Retina (tissue), 1 donor: ENCODE results near the gene ELP4.

Source experiments
- DNase-seq: peaks from one replicate; pipeline ENCODE4 v3.0.0-alpha.2; 2016

Gene ELP4

DNA sequence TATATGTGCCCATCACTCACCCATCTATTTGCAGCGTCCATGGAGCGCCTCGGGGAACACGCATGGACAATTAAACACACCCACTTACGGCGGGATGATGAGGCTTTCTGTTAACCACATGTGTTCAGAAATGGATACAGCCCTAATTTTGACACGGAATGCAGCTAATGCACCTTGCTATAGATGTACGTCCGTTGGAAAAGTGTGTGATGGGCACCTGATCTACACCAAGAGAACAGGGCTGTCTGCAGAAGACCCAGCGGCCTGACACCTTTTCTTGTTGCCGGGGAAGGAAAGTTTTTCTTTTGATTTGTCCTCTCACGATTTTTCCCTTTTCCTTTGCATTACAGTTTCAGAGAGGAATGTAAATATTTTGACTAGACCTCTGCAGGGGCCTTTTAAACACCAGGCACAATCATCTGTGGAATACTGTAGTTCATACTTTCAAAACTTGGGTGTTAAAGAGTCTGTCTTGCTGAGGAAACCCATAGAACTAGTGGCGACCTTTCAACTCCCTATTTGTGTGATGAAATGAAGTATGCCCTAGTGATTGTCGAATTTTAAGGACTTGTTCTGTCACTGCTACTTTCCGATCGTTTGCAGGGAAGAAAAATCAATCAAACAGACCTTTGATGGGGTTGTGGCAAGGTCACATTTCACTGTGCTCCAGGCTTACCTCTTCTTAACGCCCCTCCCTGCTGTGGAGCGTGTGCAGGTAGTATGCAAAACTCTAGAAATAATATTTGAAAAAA lies 318.1 kb downstream of the ELP4 start:
- peak; percentile 66 for DNase-seq

DNA sequence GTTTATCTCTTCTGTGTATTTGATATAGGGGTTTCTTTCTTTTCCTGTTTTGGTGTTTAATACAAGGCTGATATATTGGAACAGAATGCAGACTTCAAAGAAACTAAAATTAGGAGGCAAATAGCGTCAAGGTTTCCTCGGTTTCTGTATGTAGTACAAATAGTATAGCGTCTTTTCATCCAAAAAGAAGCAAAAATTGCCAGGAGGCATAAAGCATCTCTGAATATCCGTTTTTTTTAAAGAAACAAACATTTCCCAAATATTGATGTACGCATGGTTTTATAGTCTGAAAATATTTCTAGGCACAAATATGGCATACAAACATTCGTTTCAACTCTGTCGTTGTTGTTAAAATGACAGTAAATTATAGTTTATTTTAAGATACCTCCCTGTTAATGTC lies 318.6 kb downstream of the ELP4 start:
- no peak for DNase-seq

DNA sequence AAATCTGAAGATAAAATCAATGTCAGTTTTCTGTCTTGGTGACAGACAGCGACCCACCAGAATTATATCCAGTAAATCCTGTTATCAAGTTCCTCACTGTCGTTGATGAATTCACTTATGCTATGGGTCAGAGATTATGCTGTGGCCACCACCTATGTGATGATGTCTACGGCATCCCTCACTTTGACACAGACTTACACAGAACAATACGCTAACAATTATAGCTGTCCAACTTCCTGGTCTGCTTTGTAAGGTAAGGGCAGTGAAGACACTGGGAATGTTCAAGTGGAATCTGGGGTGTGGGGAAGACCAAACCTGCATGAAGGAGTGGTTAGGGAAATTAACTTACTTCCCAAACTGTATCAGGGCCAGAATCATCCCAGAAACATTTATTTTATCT lies 320.8 kb downstream of the ELP4 start:
- no peak for DNase-seq

DNA sequence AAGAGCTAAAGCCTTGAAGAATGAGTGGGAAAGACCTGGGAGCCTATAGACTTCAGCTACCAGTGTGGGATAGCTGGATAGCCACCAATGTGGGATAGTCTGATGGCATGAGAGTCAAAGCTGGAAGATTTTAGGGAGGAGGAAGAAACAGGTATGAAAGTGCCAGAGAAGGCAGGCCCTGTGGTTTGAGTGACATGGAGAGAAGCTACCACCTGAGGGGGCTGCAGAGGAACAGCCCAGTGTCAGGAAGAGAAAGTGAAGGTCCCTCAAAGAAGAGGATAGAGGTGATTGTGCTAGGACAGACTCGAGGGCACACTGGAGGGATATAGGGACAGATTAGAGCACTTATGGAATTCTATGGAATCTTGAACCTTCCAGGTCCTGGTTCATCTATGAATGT lies 324.7 kb downstream of the ELP4 start:
- no peak for DNase-seq
